T follicular helper cell (primary cell): ENCODE results near the gene CCL1.

Source experiments
- DNase-seq: peaks from one replicate; pipeline ENCODE4 v3.0.0-alpha.2; 2020; ENCODE audit warnings: low read depth

CCL1 gene

DNA sequence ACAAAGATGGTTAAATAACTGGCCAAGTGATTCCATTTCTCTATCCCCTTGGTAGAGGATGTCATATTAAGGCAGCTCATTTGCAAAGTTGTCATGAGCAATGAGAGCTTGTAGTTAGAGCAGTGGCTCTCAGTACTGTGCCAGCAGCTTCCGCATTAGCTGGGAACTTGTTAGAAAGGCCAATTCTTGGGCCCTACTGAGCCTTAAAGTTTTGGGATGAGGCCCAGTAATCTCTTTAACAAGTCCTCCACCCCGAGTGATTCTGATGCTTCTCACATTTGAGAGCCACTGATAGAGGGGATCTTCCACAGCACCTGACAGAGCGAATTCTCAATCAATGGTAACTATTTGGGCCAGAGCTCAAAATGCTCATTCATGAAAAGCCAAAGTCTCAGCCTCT, 20.2 kb upstream of the CCL1 start:
- no peak for DNase-seq

DNA sequence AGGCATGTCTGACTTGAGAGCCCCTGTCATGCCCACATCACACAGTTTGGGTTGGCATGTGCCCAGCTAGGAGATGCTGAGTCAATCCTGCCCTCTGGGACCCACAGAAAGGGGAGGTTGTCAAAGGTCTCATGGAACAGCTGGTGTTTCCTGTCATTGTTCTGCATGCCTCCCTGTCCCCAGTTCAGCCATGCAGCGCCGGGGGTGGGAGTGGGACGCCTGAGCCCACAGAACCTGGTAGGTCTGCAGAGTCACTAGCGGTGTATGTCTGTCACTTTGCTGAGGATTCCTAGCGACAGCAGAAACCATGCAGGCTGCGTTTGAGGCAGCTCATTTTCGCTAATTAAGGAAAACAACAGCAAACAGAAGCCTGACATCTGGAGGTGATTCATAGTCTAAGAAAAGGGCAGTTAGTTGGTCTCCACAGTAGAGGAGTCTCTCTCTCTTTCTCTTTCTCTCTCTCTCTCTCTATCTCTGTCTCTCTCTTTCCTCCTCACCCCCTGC, 19.6 kb upstream of the CCL1 start:
- no peak for DNase-seq

DNA sequence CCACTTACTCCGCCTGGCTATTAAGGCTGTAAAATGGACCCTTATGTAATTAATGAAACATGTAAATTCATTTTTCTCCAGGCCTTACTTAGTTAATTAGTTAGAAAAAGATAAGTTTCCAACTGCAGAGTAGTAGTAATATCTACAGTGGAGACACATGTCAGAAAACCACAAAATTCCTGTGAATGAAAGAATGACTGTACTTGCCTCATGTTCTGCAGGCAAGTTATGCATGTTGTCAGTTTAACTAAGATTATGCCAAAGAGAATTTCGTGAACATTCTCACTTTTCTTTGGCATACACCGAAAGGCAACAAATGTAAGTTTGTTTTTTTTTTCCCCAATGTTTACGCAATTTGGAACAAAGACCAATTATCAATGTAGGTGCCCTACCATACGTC, 16.8 kb upstream of the CCL1 start:
- no peak for DNase-seq

DNA sequence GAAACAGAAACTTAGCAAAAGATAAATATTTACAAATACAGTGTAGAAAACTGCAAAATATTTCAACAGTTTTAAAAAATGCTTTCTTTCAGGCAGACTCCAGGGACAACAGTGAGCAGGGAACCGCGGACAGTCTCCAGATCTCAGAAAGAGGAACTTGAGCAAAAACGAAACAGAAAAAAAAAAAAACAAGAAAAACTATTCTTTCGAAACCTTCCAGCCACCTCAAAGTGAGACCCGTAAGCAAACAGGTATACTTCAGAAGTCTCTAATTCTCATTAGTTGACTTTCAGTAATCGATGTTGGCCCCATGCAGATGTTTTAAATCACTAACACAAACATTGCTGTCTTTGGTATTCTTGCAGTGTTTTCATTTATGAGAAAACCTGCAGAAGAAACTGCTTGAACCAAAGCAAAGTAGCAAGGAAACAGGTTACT, 15.7 kb upstream of the CCL1 start:
- no peak for DNase-seq

DNA sequence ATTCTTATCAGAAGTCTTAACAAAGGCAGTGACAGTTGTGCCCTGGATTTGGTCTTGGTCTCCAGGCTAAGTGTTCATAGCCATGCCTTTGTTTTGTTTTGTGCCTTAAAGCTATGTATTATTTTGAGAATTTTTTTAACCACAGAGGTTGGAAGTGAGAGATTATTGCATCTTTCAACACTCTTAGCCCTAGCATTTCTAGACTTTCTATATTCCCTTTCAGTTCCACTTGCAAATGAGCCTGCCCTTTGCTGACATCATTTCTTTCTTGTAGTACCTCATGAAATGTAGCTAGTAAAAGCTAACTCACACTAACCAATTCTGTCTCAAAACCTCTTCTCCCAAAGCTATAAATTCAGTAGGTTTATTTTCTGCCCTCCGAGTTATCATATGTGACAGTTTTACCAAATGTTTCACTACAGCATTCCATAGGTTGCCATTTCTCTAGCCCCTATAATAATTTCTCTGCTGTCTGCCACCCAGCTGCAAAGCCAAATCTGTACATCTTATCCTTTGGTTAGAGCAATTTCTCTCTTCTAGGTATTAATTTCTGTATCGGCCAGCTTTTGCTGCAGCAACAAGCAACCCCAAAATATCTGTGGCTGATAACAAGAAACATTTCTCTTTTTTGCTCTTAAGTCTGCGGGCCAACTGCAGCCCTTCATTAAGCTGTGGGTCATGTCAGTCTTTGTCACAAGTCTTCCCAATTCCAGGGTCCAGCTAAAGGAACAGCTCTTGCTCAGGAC, 14.2 kb upstream of the CCL1 start:
- DNase-seq: no peak

DNA sequence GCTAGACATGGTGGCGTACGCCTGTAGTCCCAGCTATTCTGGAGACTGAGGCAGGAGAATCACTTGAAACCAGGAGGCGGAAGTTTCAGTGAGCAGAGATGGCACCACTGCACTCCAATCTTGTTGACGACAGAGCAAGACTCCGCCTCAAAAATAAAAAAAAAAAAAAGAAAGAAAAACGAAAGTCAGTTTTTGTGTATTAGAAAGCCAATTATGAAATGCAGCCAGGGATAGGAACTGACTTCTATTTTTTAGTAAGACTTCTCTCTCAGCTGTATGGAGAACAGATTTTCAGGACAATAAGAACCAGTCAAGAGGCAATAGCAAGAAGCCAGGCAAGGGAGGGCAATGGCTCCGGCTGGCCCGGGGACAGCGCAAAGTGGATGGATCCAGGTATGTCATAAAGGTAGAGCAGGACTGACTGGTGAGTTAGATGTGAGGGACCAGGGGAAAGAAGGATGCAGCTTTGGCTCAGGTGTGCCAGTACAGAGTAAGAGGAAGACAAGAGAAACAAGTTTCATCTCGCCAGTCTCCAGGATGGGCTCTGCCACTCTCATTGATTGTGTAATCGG, 12.5 kb upstream of the CCL1 start:
- no peak for DNase-seq

DNA sequence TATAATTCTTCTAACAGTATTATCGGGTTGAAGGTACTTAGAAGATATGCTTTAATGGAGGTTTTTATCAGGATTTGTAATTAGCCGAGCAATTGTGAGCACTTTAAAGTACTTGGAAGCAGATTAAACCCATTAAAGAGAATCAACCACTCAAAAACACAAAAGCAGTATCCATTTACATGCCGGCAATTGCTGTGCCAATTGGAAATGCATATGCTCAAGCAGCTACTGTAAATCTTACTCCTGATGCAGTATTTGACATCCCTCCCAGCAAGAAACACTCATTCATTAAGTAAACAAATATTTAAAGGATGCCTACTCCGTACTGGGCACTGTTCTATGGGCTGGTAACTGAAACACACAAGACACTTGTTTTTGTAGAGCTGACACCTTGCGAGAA, 11.4 kb upstream of the CCL1 start:
- no peak for DNase-seq

DNA sequence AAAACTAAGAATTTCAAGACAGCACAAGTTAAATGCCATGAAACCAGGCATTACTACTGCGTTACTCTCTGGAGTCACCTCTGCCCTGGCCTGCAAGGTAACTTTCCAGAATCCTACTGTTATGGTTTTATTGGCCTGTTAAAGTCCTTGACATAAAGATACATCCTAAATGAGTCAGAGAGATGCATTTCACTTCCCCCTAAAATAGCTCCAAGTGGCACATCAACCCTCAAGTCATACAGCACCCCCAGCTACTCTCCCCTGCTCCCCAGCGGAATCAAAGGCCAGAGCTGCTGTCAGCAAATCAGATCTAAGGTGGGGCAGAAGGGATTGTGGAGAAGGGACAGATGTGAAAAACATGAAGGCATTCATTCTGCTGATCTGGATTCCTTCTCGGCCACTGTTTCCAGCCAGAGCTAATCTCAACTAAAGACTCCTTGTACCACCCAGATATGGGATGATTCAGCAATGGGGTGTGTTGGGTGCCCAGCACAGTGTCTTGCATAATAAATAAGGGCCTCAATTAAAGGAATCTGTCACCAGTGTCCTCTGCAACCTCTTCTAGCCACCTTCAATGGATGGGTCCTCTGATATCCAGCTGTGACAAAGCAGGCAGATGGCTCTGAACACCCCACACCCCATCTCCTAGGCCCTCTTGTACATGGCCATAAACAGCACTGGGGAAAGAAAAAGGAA, 8.5 kb upstream of the CCL1 start:
- DNase-seq: no peak

DNA sequence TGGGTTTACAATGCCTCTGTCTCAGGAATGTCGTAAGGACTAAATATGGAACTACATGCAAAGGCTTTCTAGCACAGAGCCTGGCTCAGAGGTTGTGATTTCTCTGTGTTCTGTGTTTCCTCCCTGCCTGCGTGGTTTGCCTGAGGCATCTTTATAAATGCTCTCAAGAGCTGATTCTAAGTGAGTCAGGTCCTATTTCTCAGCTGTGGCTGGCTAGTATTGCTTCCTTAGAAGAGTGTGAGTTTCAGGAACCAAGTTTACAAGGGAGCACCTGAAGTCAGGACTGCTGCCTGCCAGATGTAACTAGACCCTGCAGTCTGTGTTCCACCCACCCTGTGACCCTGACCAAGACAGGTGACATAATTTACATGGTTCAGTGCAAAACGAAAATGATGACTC, 8.0 kb upstream of the CCL1 start:
- DNase-seq: no peak

DNA sequence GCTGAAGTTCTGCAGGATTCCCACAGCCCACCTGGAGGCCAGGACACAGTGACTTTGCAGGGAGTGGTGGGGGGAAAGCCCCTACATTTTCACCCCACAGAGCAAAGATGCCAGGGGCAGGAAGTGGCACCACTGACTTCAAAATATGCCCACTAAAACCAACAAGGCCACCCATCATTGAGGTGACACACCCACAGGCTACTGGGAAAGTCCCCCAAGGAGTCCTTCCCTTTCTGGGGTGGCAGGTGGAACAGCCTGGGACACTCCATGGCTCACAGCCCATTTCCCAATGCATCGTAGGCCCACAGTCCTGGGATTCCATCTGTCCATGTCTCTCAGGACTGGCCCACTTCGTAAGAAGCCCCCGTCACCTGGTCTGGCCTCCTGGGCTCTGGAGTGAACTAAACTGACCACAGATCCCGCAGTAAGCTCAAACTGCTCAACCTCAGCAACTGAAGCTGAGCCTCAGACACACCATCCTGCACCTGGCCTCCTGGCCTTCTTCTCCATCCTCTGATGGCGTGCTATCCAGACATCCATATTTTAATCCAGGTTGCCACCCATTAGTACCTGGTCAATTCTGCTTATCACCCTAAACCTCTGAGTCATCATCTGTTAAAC, 7.5 kb upstream of the CCL1 start:
- no peak for DNase-seq

DNA sequence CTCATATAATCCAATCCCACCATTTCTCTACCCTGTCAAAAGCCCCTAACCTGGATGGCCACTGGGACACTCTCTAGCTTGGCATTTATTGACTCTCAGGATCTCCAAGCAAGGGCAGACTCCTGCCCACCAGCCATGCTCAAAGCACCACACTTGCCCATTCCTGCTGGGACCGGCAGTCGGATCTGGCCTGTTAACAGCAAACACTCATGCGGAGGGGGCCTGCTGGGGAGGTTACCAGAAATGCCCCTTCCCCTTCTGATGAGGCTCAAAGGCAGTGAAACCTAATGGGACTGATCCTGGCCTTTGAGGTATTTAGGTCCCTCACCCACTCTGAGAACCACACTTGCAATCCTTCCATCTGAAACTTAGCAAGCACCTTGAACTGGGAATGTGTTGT, 6.5 kb upstream of the CCL1 start:
- DNase-seq: no peak

DNA sequence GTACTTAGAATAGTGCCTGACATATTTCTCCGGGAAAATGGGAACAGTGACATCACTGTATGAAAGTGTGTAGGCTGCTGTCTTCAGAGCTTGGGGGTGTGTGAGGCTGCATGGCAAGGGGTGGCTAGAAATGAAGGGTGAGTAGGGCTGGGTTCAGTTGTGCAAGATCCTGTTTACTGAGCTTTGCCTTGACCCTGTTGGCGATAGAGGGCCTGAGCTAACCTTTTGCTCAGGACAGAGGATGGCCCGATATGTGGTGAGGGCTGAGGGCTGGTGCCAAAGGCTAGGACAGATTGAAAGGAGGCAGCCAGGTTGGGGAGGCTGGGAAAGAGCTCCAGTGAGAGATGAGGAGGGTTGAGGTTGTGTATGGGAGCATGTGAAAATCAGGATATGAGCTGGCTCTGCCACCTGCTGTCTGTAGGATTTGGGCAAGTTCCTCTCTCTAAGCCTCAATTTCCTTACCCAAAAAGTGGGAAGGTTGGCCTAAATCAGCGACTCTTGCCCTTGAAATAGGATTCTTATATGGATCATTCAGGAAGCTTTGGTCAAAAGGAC, 6.0 kb upstream of the CCL1 start:
- no peak for DNase-seq

DNA sequence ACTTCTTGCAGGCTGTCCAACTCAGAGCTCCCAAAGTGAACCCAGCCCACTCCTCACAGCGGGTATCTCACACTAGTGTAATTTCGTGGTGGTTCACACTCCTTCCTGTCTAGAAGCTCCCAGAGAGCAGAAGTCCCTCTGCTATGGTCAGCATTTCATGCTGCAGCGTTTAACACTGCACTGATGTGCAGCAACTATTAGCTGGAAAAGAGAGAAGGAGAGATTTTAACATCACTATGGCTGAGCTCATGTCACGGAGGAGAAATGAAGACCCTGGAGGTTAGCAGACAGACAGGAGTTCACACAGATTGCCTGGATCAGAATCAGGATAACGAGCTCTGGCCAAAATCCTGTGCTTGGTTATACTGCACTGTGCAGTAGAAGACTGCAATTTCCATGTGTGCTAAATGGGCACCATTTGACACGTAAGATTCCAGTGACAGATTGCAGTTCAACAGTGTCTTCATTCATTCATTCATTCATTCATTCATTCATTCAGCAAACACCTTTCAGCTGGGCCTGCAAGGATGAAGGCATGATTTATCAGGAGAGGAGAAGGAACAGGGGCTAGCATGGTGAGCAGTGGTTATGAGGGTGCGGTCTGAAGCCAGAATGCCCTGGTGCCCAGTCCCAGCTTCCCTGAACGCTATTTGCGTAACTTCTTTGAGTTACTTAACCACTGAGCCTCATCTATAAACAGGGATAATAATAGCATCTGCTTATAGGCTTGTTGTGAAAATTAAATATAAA, 5.3 kb upstream of the CCL1 start:
- DNase-seq: no peak

DNA sequence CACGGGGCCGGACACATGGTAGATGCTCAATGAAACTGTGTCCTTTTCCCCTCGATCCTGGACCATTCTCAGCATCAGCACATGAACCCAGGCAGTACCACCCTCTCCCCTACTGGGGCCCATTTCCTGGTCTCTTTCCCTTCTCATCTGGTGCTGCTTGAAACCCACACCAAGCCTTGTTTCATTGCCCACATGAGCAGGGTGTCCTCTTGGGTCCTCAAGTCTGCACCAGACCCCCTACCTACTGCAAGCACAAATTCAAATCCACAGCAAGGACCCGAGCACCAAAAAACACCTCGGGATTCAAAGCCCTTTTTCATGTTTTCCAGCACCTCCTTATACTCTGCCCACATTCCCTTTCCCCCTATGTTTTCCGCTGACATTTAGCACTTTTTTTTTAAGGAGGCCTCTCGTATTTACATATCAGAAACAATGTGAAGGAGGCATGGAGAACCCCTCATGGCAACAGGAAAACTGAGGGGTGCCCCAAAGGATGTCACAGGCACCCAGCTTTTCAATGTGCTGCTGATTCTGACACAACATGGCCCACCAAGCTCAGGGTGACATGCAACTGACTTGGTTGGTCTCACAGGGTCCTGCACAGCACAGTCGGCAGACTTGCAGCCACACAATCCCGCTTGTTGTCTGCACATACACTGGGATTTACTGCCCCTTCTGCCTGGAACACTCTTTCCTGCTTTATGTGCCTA, 4.6 kb upstream of the CCL1 start:
- DNase-seq: no peak

DNA sequence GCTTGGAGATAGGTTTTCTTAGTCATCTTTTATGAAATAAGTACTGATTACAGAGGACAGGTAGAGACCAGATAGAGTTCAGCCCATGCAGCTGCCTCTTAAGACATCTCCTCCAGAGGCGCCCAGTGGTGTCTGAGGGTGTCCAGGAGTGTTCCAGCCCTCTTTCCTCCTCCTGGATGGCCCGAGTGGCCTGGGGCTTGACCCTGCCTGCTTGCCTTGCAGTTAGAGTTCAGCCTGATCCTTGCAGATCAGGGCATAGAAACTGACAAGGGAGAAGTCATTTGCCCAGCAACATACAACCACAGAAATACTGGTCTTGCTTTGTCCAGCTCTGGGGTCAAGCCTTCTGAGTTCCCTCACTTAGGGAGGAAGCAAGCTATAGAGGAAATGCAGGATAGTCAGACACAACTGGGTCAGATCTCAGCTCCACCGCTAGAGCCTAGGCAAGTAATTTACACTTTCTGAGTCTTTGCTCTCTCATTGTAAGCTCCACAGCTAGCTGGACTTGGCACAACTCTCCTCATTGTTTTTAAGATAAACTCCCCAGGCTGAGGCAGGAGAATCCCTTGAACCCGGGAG, 3.6 kb upstream of the CCL1 start:
- no peak for DNase-seq

DNA sequence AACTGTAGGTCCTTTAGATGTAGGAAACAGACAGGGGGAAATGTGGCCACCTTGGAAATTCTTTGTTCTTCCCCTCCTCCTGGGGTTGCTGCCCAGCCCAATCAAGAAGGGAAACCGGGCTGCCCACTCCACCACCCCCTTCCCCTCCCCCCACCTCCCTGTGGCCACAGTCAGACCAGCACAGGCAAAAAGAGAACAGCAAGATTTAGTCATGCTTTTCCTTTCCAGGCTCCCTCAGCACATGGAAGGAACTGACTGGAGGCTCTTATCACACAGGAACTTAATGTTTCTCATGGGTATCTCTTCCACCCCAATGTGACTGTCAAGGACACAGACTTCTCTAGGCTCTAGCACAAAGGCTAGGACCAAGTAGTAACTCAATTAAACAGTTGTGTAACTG, 3.0 kb upstream of the CCL1 start:
- no peak for DNase-seq

DNA sequence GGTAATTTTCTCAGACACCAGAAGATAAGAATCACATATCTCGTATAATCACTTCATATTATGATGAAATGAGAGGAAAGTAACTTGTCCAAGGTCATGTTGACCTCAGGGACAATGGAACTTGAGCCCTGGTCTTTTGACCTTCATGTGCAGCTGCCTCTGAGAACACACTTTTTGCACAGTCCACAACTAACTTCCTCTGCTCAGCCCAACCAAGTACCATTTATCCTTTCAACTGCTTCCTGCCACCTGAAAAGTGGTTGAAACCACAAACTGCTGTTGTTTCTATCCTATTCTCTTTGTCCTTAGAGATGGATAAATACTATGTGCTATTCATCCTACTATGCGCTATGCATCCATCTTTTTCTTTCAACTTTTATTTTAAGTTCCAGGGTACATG, 2.3 kb upstream of the CCL1 start:
- DNase-seq: no peak

DNA sequence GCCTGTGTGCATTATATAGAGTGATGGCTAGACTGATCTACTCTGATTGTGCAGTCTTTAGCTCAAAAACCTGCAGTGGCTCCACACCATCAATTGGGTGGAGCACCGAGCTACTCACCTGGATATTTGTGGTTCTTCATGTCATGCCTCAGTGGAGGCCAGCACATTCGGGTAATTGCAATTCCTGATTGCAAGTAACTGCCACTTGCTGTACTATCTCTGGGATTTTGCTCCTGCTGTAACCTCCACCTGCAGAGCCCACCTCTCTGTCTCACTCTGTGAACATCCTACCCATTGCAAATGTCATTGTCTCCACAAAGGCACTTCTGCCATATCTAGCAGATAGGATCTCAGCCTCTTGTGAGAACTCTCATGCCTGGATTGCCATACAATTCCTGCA, 1.7 kb upstream of the CCL1 start:
- no peak for DNase-seq

DNA sequence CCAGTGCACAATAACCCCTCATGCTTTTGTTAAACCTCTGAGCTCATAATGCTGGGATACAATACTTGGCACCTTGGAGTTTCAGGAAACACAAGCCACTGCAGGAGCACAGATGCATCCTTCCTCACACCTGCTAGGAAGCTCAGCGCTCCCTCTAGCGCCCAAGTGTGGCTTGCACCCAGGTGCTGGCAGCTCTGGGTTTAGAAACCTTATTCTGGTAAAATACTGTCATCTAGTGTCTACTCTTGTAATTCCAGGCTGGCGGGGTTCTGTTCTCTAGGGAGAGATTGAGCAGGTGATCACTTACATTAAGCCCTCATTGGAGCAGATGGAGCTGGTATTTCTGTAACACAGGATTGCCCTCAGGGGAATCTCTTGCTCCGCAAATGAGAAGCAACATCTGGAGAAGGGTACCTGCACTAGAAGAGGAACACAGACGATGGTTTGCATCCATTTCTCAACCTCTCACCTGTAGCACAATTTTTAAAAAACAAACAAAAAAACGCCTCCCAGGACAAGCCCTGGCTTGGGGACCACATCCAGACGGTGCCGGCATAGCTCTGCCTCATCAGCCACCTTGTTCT, 1.5 kb downstream of the CCL1 start:
- DNase-seq: peak; percentile 38

DNA sequence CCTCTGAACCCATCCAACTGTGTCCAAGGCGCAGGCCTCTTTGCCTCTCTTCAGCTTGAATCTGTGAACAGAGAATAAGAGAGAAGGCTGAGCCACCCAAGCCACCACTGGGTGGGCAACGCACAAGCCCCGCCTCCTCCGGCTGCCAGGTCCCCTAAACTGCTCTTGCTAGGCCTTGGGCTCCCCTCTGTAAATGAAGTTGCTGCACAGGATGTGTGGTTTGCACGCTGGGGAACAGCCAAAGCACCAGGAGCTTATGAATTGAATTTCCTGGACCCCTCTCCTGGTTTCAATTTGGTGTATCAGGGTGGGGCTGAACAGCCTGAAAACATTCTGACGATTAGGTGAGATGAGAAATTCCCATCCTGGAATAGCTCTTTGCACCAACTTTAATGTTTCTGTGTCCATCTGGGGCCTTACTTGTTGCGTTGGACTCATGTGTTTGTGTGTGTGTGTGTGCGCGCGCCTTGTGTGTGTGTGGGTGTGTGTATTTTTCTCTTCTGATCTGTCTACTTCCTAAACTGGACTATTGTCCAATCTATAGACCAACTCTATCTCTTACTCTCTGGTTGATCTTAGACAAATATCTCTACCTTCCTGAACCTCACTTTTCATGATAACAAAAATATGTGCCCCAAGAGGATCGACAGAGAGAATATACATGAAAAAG, 2.3 kb downstream of the CCL1 start:
- no peak for DNase-seq
